Measurements from ENCODE around the gene MRPL44. TPM values are rescaled to one million over a fixed set of nuclear protein-coding genes. Genes with fewer than 3 reads are reported as not detected.

MRPL44 gene
- total RNA-seq, 2 donors from 2014 or later, result 11.5 to 21.0 TPM

DNA sequence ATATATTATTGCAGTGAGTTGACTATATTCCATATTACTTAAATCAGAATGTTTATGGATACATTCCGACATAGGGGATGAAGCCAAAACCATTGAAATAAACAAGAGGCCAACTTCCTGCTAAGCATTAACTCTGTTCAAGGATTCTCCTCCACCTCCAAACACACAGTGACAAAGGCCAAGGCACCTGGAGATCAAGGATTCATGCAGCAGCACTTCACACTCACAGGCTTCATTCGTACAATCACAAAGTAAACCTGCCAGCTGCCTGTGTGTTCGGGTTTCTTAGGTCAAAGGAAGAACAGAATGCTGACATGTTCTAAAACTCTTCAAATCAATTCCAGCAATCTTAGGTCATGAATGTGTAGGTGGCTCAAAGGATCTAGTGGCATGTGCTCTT lies 35.0 kb upstream of the MRPL44 start:
- intact Hi-C loops (cut with DNase I), result no loop called here
- Histone ChIP-seq H3K4me1 (peaks cover 12% of the 10 kb centered on the region), H3K36me3 (replicated peaks in 1 of 2; ENCODE audit: insufficient read depth in 1 of 2, low read depth in 2 of 2) (no peaks in the 10 kb centered on the region), H3K9me3 (no peaks in the 10 kb centered on the region), H3K27me3 (no peaks in the 10 kb centered on the region), H3K4me3 (no peak overlapping the region), H3K27ac (no peak overlapping the region)
- DNase-seq (no peak), ATAC-seq (no peak)
- WGBS, 2 donors, result 39 to 49% methylated on average over 3 of the region's 3 CpGs
- no peak for TF ChIP-seq POLR2A (IDR thresholded peaks at IDR 0.05)
- TF ChIP-seq, protein P1, sequence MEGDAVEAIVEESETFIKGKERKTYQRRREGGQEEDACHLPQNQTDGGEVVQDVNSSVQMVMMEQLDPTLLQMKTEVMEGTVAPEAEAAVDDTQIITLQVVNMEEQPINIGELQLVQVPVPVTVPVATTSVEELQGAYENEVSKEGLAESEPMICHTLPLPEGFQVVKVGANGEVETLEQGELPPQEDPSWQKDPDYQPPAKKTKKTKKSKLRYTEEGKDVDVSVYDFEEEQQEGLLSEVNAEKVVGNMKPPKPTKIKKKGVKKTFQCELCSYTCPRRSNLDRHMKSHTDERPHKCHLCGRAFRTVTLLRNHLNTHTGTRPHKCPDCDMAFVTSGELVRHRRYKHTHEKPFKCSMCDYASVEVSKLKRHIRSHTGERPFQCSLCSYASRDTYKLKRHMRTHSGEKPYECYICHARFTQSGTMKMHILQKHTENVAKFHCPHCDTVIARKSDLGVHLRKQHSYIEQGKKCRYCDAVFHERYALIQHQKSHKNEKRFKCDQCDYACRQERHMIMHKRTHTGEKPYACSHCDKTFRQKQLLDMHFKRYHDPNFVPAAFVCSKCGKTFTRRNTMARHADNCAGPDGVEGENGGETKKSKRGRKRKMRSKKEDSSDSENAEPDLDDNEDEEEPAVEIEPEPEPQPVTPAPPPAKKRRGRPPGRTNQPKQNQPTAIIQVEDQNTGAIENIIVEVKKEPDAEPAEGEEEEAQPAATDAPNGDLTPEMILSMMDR (IDR thresholded peaks at IDR 0.05), result no peak

- DNase-seq, result no peak
- H3K4me1 ChIP-seq, result peaks cover 12% of the 10 kb centered on the region
- H3K4me3 ChIP-seq, result no peak overlapping the region
- H3K27me3 ChIP-seq, result no peaks in the 10 kb centered on the region
- no peaks in the 10 kb centered on the region for H3K9me3 ChIP-seq
- no peak for ATAC-seq
- H3K27ac ChIP-seq, result no peak overlapping the region
- no peaks in the 10 kb centered on the region for H3K36me3 ChIP-seq (replicated peaks in 1 of 2; ENCODE audit: insufficient read depth in 1 of 2, low read depth in 2 of 2)
- WGBS, 2 donors, result 82 to 85% methylated on average over 2 of the region's 2 CpGs
- intact Hi-C loops (cut with DNase I), result no loop called here
- no peak for TF ChIP-seq POLR2A (IDR thresholded peaks at IDR 0.05)
- TF ChIP-seq, protein P1 (IDR thresholded peaks at IDR 0.05), result no peak
These were observed 33.3 kb upstream of the MRPL44 start for GRCh38 chr2:223923976-223924375.

- no peaks in the 10 kb centered on the region for H3K36me3 ChIP-seq (replicated peaks in 1 of 2; ENCODE audit: insufficient read depth in 1 of 2, low read depth in 2 of 2)
- H3K27ac ChIP-seq, result no peak overlapping the region
- ATAC-seq (no peak), DNase-seq (no peak)
- no peak overlapping the region for H3K4me3 ChIP-seq
- H3K27me3 ChIP-seq, result no peaks in the 10 kb centered on the region
- intact Hi-C loops (cut with DNase I), result no loop called here
- 90 to 99% methylated on average over 3 of the region's 3 CpGs for WGBS, 2 donors
- peaks cover 19% of the 10 kb centered on the region for H3K4me1 ChIP-seq
- no peak for TF ChIP-seq POLR2A (IDR thresholded peaks at IDR 0.05)
- TF ChIP-seq, protein P1 (IDR thresholded peaks at IDR 0.05), result no peak
- no peaks in the 10 kb centered on the region for H3K9me3 ChIP-seq
These were observed 32.2 kb upstream of the MRPL44 start for GRCh38 chr2:223925106-223925505.

- H3K27ac ChIP-seq, result no peak overlapping the region
- intact Hi-C loops (cut with DNase I), result no loop called here
- ATAC-seq, result no peak
These were observed 28.9 kb upstream of the MRPL44 start for GRCh38 chr2:223928113-223929006.

More at GRCh38 chr2:223928113-223929006, 28.9 kb upstream of the MRPL44 start:
- Histone ChIP-seq H3K9me3 (no peaks in the 10 kb centered on the region), H3K4me1 (peaks cover 24% of the 10 kb centered on the region), H3K4me3 (no peak overlapping the region), H3K36me3 (replicated peaks in 1 of 2; ENCODE audit: insufficient read depth in 1 of 2, low read depth in 2 of 2) (no peaks in the 10 kb centered on the region), H3K27me3 (no peaks in the 10 kb centered on the region)
- TF ChIP-seq POLR2A (IDR thresholded peaks at IDR 0.05), result no peak
- TF ChIP-seq, protein P1 (IDR thresholded peaks at IDR 0.05), result no peak
- WGBS, 2 donors, result 85 to 89% methylated on average over 7 of the region's 7 CpGs
- no peak for DNase-seq
